Activated CD8-positive, alpha-beta T cell treated with anti-CD3 and anti-CD28 coated beads, Interleukin-2, amount 10 ng/mL, durations not matched to agents 7 days and 5 days (primary cell): Measurements from ENCODE around the gene ST8SIA6. TPM values are rescaled to one million over a fixed set of nuclear protein-coding genes. Genes with fewer than 3 reads are reported as not detected.
"Not testable (repeated sequence)": the region's sequence is repeated elsewhere in the genome, so short reads cannot be mapped to it uniquely, and the experiment has no call there.

Source experiments
- ATAC-seq: fragments of 150-1000 bp; cut with Tn5 transposase; one replicate; pipeline ENCODE4 v1.10.0; 2021; ENCODE audit warnings: moderate library complexity
- CTCF ChIA-PET: fragments of 350-600 bp; sonication (Branson Sonifier 250); formaldehyde crosslinking; loops from one replicate; lab custom pipeline; 2021; ENCODE audit warnings: antibody characterized with exemption; lab: Charles Lee
- POLR2A ChIA-PET: fragments of 350-600 bp; sonication (Branson Sonifier 250); formaldehyde crosslinking; loops from one replicate; lab custom pipeline; 2021; ENCODE audit warnings: antibody characterized with exemption; lab: Charles Lee
- DNase-seq: peaks from one replicate; pipeline ENCODE4 v3.0.0-alpha.2; 2020
- H3K27ac Mint-ChIP-seq: one replicate; pipeline ENCODE4 v1.8.0; 2021; ENCODE audit warnings: mild to moderate bottlenecking, mixed read lengths
- H3K27me3 Mint-ChIP-seq: one replicate; pipeline ENCODE4 v1.8.0; 2021; ENCODE audit warnings: low read depth, mixed read lengths
- H3K36me3 Mint-ChIP-seq: one replicate; pipeline ENCODE4 v1.8.0; 2021; ENCODE audit warnings: low read depth, mixed read lengths
- H3K4me1 Mint-ChIP-seq: one replicate; pipeline ENCODE4 v1.8.0; 2021; ENCODE audit warnings: low read depth, mixed read lengths
- H3K4me3 Mint-ChIP-seq: one replicate; pipeline ENCODE4 v1.8.0; 2021; ENCODE audit warnings: mild to moderate bottlenecking, mixed read lengths
- H3K9me3 Mint-ChIP-seq: one replicate; pipeline ENCODE4 v1.8.0; 2022; ENCODE audit warnings: mixed read lengths; ENCODE audit not compliant: insufficient read depth
- total RNA-seq, 2 experiments: library from RNA; stranded (reverse); gene quantifications; one replicate each; pipeline ENCODE4 v1.2.3, GENCODE V29; 2021

The ST8SIA6 gene, protein sequence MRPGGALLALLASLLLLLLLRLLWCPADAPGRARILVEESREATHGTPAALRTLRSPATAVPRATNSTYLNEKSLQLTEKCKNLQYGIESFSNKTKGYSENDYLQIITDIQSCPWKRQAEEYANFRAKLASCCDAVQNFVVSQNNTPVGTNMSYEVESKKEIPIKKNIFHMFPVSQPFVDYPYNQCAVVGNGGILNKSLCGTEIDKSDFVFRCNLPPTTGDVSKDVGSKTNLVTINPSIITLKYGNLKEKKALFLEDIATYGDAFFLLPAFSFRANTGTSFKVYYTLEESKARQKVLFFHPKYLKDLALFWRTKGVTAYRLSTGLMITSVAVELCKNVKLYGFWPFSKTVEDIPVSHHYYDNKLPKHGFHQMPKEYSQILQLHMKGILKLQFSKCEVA
- total RNA-seq, result not detected

DNA sequence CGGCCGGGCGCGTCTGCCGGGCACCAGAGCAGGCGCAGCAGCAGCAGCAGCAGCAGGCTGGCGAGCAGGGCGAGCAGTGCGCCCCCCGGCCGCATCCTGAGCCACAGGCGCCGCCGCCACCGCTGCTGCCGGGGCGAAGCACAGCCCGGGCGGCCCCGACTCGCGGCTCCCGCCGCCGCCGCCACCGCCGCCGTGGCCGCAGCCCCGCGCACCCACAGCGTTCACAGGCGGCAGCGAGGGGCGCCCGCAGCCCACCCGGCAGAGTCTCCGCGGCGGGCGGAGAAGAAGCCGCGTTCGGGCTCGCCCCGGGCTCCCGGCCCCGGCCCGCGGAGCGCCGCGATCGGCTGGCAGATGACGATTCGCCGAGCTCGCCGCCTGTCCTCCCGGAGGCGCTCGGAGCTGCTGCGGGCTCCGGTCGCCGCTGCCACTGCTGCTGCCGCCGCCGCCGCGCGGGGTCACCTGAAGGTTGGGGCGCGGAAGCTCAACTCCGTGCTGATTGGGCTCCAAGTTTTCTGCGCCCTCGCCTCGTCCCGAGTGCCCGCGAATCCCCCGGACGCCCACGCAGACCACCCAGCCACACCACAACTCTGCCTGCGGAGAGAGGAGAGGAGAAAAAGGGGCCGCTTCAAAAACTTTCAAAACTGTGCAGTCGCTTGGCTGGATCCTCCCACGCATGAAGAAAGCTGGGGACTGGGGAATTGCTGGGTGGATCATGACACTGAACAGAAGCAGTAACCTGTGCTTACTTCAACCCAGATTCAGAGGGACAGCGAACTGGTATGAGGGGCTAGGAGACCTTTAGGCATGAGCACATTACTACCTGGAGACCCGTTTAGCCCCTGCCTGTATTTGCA lies at the start of gene ST8SIA6:
TSS of gene ST8SIA6 (minus strand) at position 435 of the 854 bp plus-strand sequence. CDS start at position 95, 340 bp downstream.
- peaks cover 5% of the 10 kb centered on the region for H3K9me3 Mint-ChIP-seq
- CTCF ChIA-PET, result interaction anchor here (1.0 to 1.6 kb wide), 3 partner anchors 25 to 57 kb away, joined by 3 to 4 read pairs (median 3); no protein-coding TSS in a partner anchor
- peaks cover 19% of the 10 kb centered on the region for H3K4me1 Mint-ChIP-seq
- POLR2A ChIA-PET, result interaction anchor here (1.3 kb wide), 1 partner anchor 10 kb away, joined by 3 read pairs; no protein-coding TSS in a partner anchor
- H3K27ac Mint-ChIP-seq, result no peak within 1 kb of the TSS
- H3K4me3 Mint-ChIP-seq, result peak within 1 kb of the TSS; percentile 70
- peak; percentile 38 for DNase-seq
- ATAC-seq, result peak; percentile 76
- H3K27me3 Mint-ChIP-seq, result peaks cover 62% of the 10 kb centered on the region
- H3K36me3 Mint-ChIP-seq, result peaks cover 2% of the 10 kb centered on the region

DNA sequence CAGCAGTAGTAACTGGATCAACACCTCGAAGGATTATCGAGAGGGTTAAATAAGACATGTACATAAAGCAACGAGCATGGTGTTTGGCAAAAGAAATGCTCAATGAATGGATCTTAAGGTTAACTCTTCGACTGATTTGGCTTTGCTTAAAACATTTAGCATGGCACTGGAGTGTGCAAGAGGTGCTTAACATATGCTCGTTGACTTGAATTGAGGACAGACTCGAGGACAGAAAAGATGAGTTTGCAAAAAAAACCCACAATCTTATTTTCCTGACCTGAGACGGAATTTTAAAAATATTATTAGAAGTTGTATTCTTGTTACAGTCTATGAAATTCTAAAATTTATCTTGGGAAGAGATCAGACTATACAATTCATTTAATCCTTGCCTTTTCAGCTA lies 49.4 kb upstream of the ST8SIA6 start:
- no peak overlapping the region for H3K27ac Mint-ChIP-seq
- peaks cover 4% of the 10 kb centered on the region for H3K27me3 Mint-ChIP-seq
- no peak for DNase-seq
- no peak for ATAC-seq
- ChIA-PET CTCF (no interaction called here), POLR2A (no interaction called here)
- peaks cover 29% of the 10 kb centered on the region for H3K4me1 Mint-ChIP-seq
- H3K36me3 Mint-ChIP-seq, result peaks cover 12% of the 10 kb centered on the region
- no peaks in the 10 kb centered on the region for H3K9me3 Mint-ChIP-seq
- H3K4me3 Mint-ChIP-seq, result no peak overlapping the region

DNA sequence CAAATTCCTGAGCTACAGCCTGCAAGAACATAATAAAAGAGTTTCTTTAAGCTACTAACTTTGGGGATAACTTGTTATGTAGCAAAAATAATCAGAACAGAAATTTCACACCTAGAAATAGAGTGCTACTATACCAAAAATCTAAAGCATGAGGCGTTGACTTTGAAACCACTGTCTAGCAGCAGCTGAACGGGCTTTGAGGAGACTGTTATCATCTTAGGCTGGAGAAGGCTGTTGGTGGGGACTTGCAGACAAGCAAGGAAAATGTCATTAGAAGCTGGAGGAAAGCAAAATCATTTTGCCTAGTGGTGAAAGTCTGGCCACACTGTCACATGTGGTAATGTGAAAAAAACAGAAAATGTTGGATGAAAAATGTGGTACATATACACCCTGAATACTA lies 48.4 kb upstream of the ST8SIA6 start:
- DNase-seq, result no peak
- H3K27ac Mint-ChIP-seq, result no peak overlapping the region
- no peak overlapping the region for H3K4me3 Mint-ChIP-seq
- H3K27me3 Mint-ChIP-seq, result peaks cover 4% of the 10 kb centered on the region
- POLR2A ChIA-PET, result no interaction called here
- H3K36me3 Mint-ChIP-seq, result peaks cover 11% of the 10 kb centered on the region
- CTCF ChIA-PET, result no interaction called here
- no peaks in the 10 kb centered on the region for H3K9me3 Mint-ChIP-seq
- H3K4me1 Mint-ChIP-seq, result peaks cover 19% of the 10 kb centered on the region
- ATAC-seq, result no peak

DNA sequence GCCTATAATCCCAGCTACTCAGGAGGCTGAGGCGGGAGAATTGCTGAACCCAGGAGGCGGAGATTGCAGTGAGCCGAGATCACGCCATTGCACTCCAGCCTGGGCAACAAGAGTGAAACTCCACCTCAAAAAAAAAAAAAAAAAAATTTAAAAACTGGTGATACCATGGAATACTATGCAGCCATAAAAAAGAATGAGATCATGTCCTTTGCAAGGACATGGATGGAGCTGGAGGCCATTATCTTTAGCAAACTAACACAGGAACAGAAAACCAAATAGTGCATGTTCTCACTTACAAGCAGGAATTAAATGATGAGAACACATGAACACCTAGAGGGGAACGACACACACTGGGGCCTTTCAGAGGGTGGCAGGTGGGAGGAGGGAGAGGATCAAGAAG lies 44.6 kb upstream of the ST8SIA6 start:
- H3K4me1 Mint-ChIP-seq, H3K9me3 Mint-ChIP-seq, POLR2A ChIA-PET, H3K27ac Mint-ChIP-seq, ATAC-seq, DNase-seq, CTCF ChIA-PET, H3K36me3 Mint-ChIP-seq, H3K4me3 Mint-ChIP-seq: not testable (repeated sequence)
- H3K27me3 Mint-ChIP-seq, result peaks cover 12% of the 10 kb centered on the region

DNA sequence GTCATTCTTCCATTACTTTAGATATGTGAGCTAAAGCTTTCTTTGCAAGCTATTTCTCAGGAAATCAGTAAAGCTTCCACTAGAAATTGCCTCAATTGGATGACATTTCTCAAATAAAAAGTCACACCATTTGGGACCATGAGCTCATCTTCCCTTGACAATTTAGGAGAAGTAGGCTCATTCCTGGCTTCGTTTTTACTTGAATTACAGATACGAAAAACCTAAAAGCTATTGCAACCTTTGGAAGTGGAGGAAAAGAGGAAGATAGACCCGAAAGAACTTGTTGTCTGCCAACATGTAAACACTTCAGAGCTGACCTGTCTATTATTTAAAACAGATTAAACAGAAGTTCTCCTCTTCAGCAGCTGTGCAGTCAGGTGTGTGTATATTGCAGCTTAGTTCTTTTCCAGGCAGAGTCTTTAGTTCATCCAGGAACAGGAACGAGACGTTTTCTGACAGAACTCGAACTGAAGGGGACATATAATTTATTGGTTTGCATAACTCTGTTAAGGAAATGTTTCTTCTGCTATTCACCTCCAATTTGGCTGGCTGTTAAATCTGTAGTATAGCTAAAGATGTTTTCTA lies 43.1 kb upstream of the ST8SIA6 start:
- ATAC-seq (no peak), DNase-seq (no peak)
- H3K4me3 Mint-ChIP-seq, result no peak overlapping the region
- no peaks in the 10 kb centered on the region for H3K9me3 Mint-ChIP-seq
- no peaks in the 10 kb centered on the region for H3K4me1 Mint-ChIP-seq
- ChIA-PET POLR2A (no interaction called here), CTCF (interaction anchor here (0.9 kb wide), 1 partner anchor 69 kb away, joined by 3 read pairs; no protein-coding TSS in a partner anchor)
- H3K27me3 Mint-ChIP-seq, result peaks cover 8% of the 10 kb centered on the region
- H3K27ac Mint-ChIP-seq, result no peak overlapping the region
- H3K36me3 Mint-ChIP-seq, result no peaks in the 10 kb centered on the region

DNA sequence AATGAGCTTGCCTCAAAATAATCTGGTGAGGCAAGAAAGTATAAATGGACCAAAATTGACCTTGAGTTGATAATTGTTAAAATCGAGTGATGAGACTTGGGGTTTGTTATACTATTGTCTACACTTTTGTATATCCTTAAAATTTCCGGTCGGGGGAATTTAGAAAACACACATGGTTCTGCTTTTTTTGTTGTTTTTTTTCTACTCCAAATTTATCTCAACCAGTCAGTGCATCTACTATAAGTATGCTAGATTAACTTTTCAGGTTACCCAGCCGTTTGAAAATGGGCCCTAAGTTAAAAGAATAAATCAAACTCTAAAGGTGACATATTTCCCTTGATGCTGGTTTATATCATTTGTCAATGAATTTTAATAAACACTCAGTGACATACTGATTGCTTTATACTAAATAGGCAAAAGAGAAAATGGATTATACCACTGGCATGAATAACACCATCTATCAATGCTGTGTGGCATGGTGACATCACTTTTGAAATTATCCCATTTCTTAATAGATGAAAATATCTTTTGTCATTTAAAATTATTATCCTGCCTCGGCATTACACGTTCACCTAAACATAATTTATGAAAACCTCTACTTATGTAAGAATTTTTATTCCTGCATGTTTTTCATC lies 40.3 kb upstream of the ST8SIA6 start:
- no peak for ATAC-seq
- Mint-ChIP-seq H3K27ac (no peak overlapping the region), H3K36me3 (no peaks in the 10 kb centered on the region), H3K4me3 (no peak overlapping the region), H3K4me1 (no peaks in the 10 kb centered on the region), H3K27me3 (peaks cover 8% of the 10 kb centered on the region), H3K9me3 (no peaks in the 10 kb centered on the region)
- DNase-seq, result no peak
- ChIA-PET CTCF (interaction anchor here (0.8 kb wide), 1 partner anchor 12 kb away, joined by 3 read pairs; no protein-coding TSS in a partner anchor), POLR2A (no interaction called here)

DNA sequence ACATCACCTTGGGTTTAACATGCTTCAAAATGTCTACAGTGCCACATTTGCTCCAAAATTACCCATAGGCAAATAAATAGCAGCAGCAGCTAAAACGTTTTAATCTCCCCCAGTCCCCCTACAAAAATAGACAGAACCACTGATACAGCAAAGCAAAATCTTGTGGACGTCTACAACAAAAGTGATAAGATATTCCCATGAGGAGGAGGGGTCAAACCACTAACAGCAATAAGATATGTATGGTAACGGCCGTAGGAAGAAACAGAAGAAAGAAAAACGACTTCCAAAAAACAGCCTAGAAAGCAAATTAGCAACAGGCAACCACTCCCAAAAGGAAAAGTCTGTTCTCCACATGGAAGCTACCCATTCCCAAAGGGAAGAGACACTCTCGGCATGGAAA lies 34.5 kb upstream of the ST8SIA6 start:
- CTCF ChIA-PET, result no interaction called here
- H3K36me3 Mint-ChIP-seq, result no peaks in the 10 kb centered on the region
- H3K4me3 Mint-ChIP-seq, result no peak overlapping the region
- ATAC-seq (no peak), DNase-seq (no peak)
- no peaks in the 10 kb centered on the region for H3K4me1 Mint-ChIP-seq
- no peak overlapping the region for H3K27ac Mint-ChIP-seq
- no peaks in the 10 kb centered on the region for H3K27me3 Mint-ChIP-seq
- POLR2A ChIA-PET, result no interaction called here
- no peaks in the 10 kb centered on the region for H3K9me3 Mint-ChIP-seq

DNA sequence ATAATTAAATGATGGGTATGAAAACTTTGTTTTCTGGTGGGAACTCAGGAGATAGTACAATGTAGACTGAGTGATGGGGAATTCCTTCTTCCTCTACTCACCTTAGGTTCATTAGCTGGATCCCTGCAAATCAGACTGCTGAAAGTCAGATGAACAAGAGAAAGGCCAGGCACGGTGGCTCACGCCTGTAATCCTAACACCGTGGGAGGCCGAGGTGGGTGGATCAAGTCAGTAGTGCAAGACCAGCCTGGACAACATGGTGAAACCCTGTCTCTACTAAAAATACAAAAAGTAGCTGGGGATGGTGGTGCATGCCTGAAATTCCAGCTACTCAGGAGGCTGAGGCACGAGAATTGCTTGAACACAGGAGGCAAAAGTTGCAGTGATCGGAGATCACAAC lies 28.7 kb upstream of the ST8SIA6 start:
- POLR2A ChIA-PET, result no interaction called here

DNA sequence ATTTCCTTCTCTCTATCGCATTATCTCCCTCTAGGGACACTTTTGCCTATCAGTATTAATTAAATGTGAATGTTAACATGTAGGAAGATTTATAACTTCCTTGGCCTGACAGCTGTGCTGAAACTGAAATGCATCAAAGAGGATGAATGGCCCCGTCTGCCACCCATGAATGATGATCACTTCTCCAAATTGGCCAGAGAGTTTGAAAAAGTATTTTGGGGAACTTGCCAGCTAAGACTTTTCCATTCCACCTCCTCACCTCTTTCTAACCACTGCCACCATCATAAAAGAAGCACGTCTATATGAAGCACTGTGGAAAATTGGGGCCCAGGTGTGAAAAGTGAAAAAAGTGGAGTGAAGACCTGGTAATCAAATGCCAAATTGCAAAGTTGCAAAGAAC lies 25.4 kb upstream of the ST8SIA6 start:
- H3K27me3 Mint-ChIP-seq, result peaks cover 29% of the 10 kb centered on the region
- CTCF ChIA-PET, result no interaction called here
- H3K27ac Mint-ChIP-seq, result no peak overlapping the region
- no peaks in the 10 kb centered on the region for H3K36me3 Mint-ChIP-seq
- ATAC-seq (no peak), DNase-seq (no peak)
- no peak overlapping the region for H3K4me3 Mint-ChIP-seq
- POLR2A ChIA-PET, result no interaction called here
- H3K4me1 Mint-ChIP-seq, result no peaks in the 10 kb centered on the region
- H3K9me3 Mint-ChIP-seq, result no peaks in the 10 kb centered on the region

More for the DNA sequence above, 28.7 kb upstream of the ST8SIA6 start:
- DNase-seq (no peak), ATAC-seq (no peak)
- no peaks in the 10 kb centered on the region for H3K4me1 Mint-ChIP-seq
- peaks cover 16% of the 10 kb centered on the region for H3K27me3 Mint-ChIP-seq
- H3K9me3 Mint-ChIP-seq, result no peaks in the 10 kb centered on the region
- H3K27ac Mint-ChIP-seq, result no peak overlapping the region
- H3K36me3 Mint-ChIP-seq, result no peaks in the 10 kb centered on the region
- no peak overlapping the region for H3K4me3 Mint-ChIP-seq
- CTCF ChIA-PET, result no interaction called here

DNA sequence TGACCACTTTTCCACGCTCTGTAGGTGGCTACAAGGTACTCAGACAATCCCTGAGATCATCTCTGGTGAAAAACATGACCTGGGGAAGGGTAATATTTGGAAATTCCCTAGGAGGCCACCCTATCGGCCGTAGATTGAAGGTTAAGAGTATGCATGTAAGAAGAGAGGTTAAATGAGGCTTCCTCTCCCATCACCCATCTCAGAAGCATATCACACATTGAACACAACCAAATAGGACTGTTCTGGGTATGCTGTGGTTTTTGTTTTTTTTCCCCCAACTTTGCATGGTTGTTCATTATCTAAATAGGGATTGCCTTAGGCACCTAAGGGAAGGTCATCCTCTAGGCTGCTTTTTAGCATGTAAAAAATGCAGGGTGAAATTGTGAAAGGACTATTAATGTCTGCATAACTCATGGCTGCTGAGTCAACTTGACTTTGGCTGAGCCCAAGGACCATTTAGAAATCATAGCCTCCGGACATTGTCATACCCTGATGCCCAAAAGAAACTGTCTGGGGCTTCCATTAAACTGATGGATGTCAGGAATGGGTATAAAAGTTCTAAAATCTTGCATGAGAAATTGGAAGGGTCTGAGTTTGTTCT lies 24.7 kb upstream of the ST8SIA6 start:
- no peak overlapping the region for H3K27ac Mint-ChIP-seq
- H3K4me3 Mint-ChIP-seq, result no peak overlapping the region
- no peaks in the 10 kb centered on the region for H3K4me1 Mint-ChIP-seq
- POLR2A ChIA-PET, result no interaction called here
- no peak for ATAC-seq
- no peaks in the 10 kb centered on the region for H3K36me3 Mint-ChIP-seq
- no peaks in the 10 kb centered on the region for H3K9me3 Mint-ChIP-seq
- H3K27me3 Mint-ChIP-seq, result peaks cover 31% of the 10 kb centered on the region
- CTCF ChIA-PET, result no interaction called here
- no peak for DNase-seq

DNA sequence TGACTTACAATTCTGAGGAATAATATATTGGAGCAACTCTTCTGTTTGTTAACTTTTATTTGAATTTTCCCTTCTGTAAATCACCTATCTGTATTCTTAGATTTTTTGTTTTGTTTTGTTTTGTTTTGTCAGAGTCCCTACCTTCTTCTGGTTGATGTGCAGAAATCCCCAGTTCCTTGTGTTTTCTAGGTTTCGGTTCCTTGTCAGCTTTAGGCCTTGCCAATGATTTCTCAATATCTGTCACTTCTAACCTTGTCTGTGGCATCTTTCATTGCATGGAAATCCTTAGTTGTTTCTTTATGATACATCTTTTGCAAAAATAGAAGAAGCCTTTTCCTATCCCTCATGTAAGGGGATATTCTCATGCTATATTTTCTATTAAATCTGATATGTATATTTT lies 21.7 kb upstream of the ST8SIA6 start:
- H3K4me1 Mint-ChIP-seq, result no peaks in the 10 kb centered on the region
- no peaks in the 10 kb centered on the region for H3K9me3 Mint-ChIP-seq
- ATAC-seq (no peak), DNase-seq (no peak)
- no peaks in the 10 kb centered on the region for H3K36me3 Mint-ChIP-seq
- ChIA-PET POLR2A (no interaction called here), CTCF (no interaction called here)
- H3K27ac Mint-ChIP-seq, result no peak overlapping the region
- no peak overlapping the region for H3K4me3 Mint-ChIP-seq
- peaks cover 33% of the 10 kb centered on the region for H3K27me3 Mint-ChIP-seq
